Adrenal gland (tissue), 12 donors: ENCODE results near the gene APLP2. TPM values are rescaled to one million over a fixed set of nuclear protein-coding genes. Genes with fewer than 3 reads are reported as not detected.

Experiments
- DNase-seq, 7 donors: peaks; one replicate each; pipeline ENCODE4 v3.0.0-alpha.2; 2019 to 2020
- H3K27ac ChIP-seq, 5 donors: fragments of 200-600 bp; sonication (generic) in 4 of 5; 1 replicate in 3 of 5; 2 replicates in 2 of 5; pipeline versions ENCODE4 v1.5.1 to v1.8.0; 2016 to 2020; ENCODE audit warnings: mild to moderate bottlenecking in 1 of 5
- H3K27me3 ChIP-seq: fragments of 200-600 bp; 2 replicates; pipeline ENCODE4 v1.8.0; 2021
- H3K36me3 ChIP-seq, 2 donors: fragments of 200-600 bp; replicated peaks in 1 of 2; 1 replicate in 1 of 2; 2 replicates in 1 of 2; pipeline versions ENCODE4 v1.5.1 to v1.8.0; 2018 to 2022
- H3K4me1 ChIP-seq, 2 donors: fragments of 200-600 bp; replicated peaks in 1 of 2; 1 replicate in 1 of 2; 2 replicates in 1 of 2; pipeline versions ENCODE4 v1.5.1 to v1.8.0; 2018 to 2021
- H3K4me3 ChIP-seq, 4 donors: fragments of 200-600 bp; sonication (generic) in 3 of 4; one replicate each; pipeline ENCODE4 v1.5.1; 2016 to 2018
- H3K9me3 ChIP-seq, 3 donors: fragments of 200-600 bp; sonication (generic) in 1 of 3; replicated peaks in 1 of 3; 1 replicate in 2 of 3; 2 replicates in 1 of 3; pipeline versions ENCODE4 v1.5.1 to v1.8.0; 2016 to 2021
- CTCF ChIP-seq, 6 experiments: fragments of 450-650 bp in 4 of 6; fragments of 200-600 bp in 2 of 6; sonication (generic) in 1 of 6; IDR thresholded peaks; 1 replicate in 5 of 6; 2 replicates in 1 of 6; pipeline versions ENCODE4 v1.5.1 to v1.8.0; 2016 to 2021; ENCODE audit warnings: antibody characterized with exemption in 6 of 6, mild to moderate bottlenecking in 2 of 6, moderate library complexity in 1 of 6
- POLR2A ChIP-seq, 2 donors: fragments of 450-650 bp; IDR thresholded peaks; one replicate each; pipeline ENCODE4 v1.6.1; 2017; ENCODE audit warnings: antibody characterized with exemption in 2 of 2, mild to moderate bottlenecking in 2 of 2, moderate library complexity in 1 of 2
- WGBS, 4 donors: extraction: QIAGEN DNeasy Blood & Tissue Kit in 2 of 4; methylation state at CpG; one replicate each; pipeline versions ENCODE4 v1.1.5 to v1.1.7; 2013 to 2017; 5-methylcytosine and 5-hydroxymethylcytosine counted together
- intact Hi-C, 2 donors: fragments of 100-400 bp; cut with DNase I; formaldehyde crosslinking; loops; one replicate each; pipeline versions ENCODE4 v1.14.1 to v1.15.0; 2022 to 2023
- polyA plus RNA-seq, 3 donors: library from polyadenylated mRNA; stranded (reverse); fragments of 200-250 nt in 2 of 3; fragments of 350-450 nt in 1 of 3; fragmentation: Illumina TruSeq in 1 of 3; extraction: RNeasy Lipid Tissue Mini Kit (QIAGEN cat#74804) in 1 of 3; gene quantifications; one replicate each; pipeline ENCODE4 v1.2.3, GENCODE V29; 2013 to 2014
- total RNA-seq, 9 donors: library from RNA; depleted of rRNA in 4 of 9; stranded (reverse); fragments of >200 nt in 4 of 9; fragments of 120-200 nt in 1 of 9; fragmentation: NEBNext Ultra II Directional in 1 of 9; extraction: Animal tissue kit (Norgen Biotek cat#: 25700) in 1 of 9; gene quantifications; one replicate each; pipeline versions ENCODE4 v1.1.0 to v1.2.4, GENCODE V29; 2013 to 2023
- donor health status: healthy with polysubstance abuse.
- donor health status: Bipolar disorder and iron deficiency.
- donor health status: DM: yes; HTN: yes; CAD: no.
- donor health status: DM: no; HTN: no; CAD: no.
- donor health status: DM: no; HTN: no; CAD: no.
- donor health status: DM: yes; HTN: yes; CAD: no.

APLP2 gene
- total and polyA plus RNA-seq, 12 donors: 85.0 to 374 (median 273) TPM

GRCh38 chr11:130023204-130023603, 46.5 kb upstream of the APLP2 start:
- H3K4me1 ChIP-seq: no peaks in the 10 kb centered on the region

GRCh38 chr11:130024361-130024760, 45.3 kb upstream of the APLP2 start:
- Histone ChIP-seq H3K4me3 (no peak overlapping the region), H3K27ac (no peak overlapping the region), H3K27me3 (no peaks in the 10 kb centered on the region), H3K4me1 (no peaks in the 10 kb centered on the region), H3K36me3 (no peaks in the 10 kb centered on the region), H3K9me3 (no peaks in the 10 kb centered on the region)
- WGBS, 4 donors: 55 to 83% (median 72%) methylated on average over 1 of the region's 1 CpG
- intact Hi-C loops: no loop called here
- TF ChIP-seq POLR2A (IDR thresholded peaks at IDR 0.05): no peak
- TF ChIP-seq CTCF (IDR thresholded peaks at IDR 0.05): no peak
- DNase-seq: no peak

More at GRCh38 chr11:130023204-130023603, 46.5 kb upstream of the APLP2 start:
- intact Hi-C loops: no loop called here
- no peaks in the 10 kb centered on the region for H3K27me3 ChIP-seq
- no peak for TF ChIP-seq POLR2A (IDR thresholded peaks at IDR 0.05)
- no peak for TF ChIP-seq CTCF (IDR thresholded peaks at IDR 0.05)
- H3K27ac ChIP-seq: no peak overlapping the region
- no peaks in the 10 kb centered on the region for H3K9me3 ChIP-seq
- no peak for DNase-seq
- no peak overlapping the region for H3K4me3 ChIP-seq
- H3K36me3 ChIP-seq: no peaks in the 10 kb centered on the region
- 22 to 43% (median 28%) methylated on average over 2 of the region's 2 CpGs for WGBS, 4 donors

- H3K9me3 ChIP-seq: no peaks in the 10 kb centered on the region
- no peak overlapping the region for H3K4me3 ChIP-seq
- H3K36me3 ChIP-seq: no peaks in the 10 kb centered on the region
- no peak overlapping the region for H3K27ac ChIP-seq
- no peak for DNase-seq
- H3K4me1 ChIP-seq: no peaks in the 10 kb centered on the region
- TF ChIP-seq POLR2A (IDR thresholded peaks at IDR 0.05): no peak
- no peak for TF ChIP-seq CTCF (IDR thresholded peaks at IDR 0.05)
- WGBS, 4 donors: 75 to 95% (median 85%) methylated on average over 1 of the region's 1 CpG
- H3K27me3 ChIP-seq: no peaks in the 10 kb centered on the region
- intact Hi-C loops: no loop called here
Observed at GRCh38 chr11:130025371-130025770, 44.3 kb upstream of the APLP2 start.

- intact Hi-C loops: no loop called here
- H3K9me3 ChIP-seq: no peaks in the 10 kb centered on the region
- H3K4me1 ChIP-seq: no peaks in the 10 kb centered on the region
- TF ChIP-seq CTCF (IDR thresholded peaks at IDR 0.05) (no peak), POLR2A (IDR thresholded peaks at IDR 0.05) (no peak)
- 67 to 86% (median 81%) methylated on average over 3 of the region's 3 CpGs for WGBS, 4 donors
- no peak overlapping the region for H3K4me3 ChIP-seq
- H3K27ac ChIP-seq: no peak overlapping the region
- no peaks in the 10 kb centered on the region for H3K36me3 ChIP-seq
- H3K27me3 ChIP-seq: no peaks in the 10 kb centered on the region
- DNase-seq: no peak
Observed at GRCh38 chr11:130029137-130029536, 40.6 kb upstream of the APLP2 start.
